HepG2 (cell line): ENCODE measurements around the gene ENTREP1. TPM values are rescaled to one million over a fixed set of nuclear protein-coding genes. Genes with fewer than 3 reads are reported as not detected.
A peak's percentile ranks its signal among the peaks of the same experiment; 100 is the strongest.
"Not testable (repeated sequence)": the region's sequence is repeated elsewhere in the genome, so short reads cannot be mapped to it uniquely, and the experiment has no call there.

Source experiments
- ATAC-seq: fragments of 200-7000 bp; cut with Tn5 transposase; 3 replicates; pipeline ENCODE4 v1.9.1; 2020; ENCODE audit warnings: mild to moderate bottlenecking, moderate library complexity
- BruUV-seq: library from RNA; stranded (reverse); fragments of 400-500 nt; replicated peaks from 2 replicates; lab custom pipeline; 2021; lab: Mats Ljungman, UMichigan
- CTCF ChIA-PET: fragments of 300-600 bp; formaldehyde crosslinking; extraction: SDS; loops from one replicate; lab custom pipeline; 2021; ENCODE audit warnings: low total read pairs, inconsistent platforms, low intra/inter-chr PET ratio; lab: Yijun Ruan, JAX
- POLR2A ChIA-PET: fragments of 350-600 bp; sonication (Branson Sonifier 250); formaldehyde crosslinking; loops from one replicate; lab custom pipeline; 2020; ENCODE audit warnings: antibody characterized with exemption, inconsistent platforms; lab: Yijun Ruan, JAX
- DNase-seq: peaks from one replicate; pipeline ENCODE4 v3.0.0-alpha.2; 2015; ENCODE audit warnings: low spot score
- FAIRE-seq: peaks from 3 replicates; lab custom pipeline; 2011; peaks lifted over from hg19 to GRCh38; lab: Jason Lieb, UNC
- H2AFZ ChIP-seq: one replicate; pipeline ENCODE4 v1.6.1; 2011; ENCODE audit warnings: low read length, inconsistent platforms
- H3K27ac ChIP-seq: fragments of 300-600 bp; 3 replicates; pipeline ENCODE4 v1.8.0; 2011; ENCODE audit warnings: mixed run types, mild to moderate bottlenecking, mixed read lengths, low read length, inconsistent platforms; ENCODE audit not compliant: insufficient read depth; ENCODE audit errors: extremely low read length
- H3K27me3 ChIP-seq, 2 experiments: fragments of 200-600 bp in 1 of 2; 2 replicates in 1 of 2; 3 replicates in 1 of 2; pipeline versions ENCODE4 v1.6.0 to v1.8.0; 2011; ENCODE audit warnings: low read length in 2 of 2, mild to moderate bottlenecking in 2 of 2, moderate library complexity in 2 of 2, inconsistent platforms in 1 of 2; ENCODE audit not compliant: insufficient read depth in 2 of 2, control insufficient read depth in 1 of 2
- H3K36me3 ChIP-seq, 2 experiments: fragments of 200-600 bp in 1 of 2; replicated peaks in 1 of 2; 2 replicates in 1 of 2; 3 replicates in 1 of 2; pipeline versions ENCODE4 v1.5.1 to v1.8.0; 2011; ENCODE audit warnings: low read length in 2 of 2, inconsistent platforms in 1 of 2; ENCODE audit not compliant: insufficient read depth in 2 of 2, control insufficient read depth in 1 of 2
- H3K4me1 ChIP-seq: 2 replicates; pipeline ENCODE4 v1.5.1; 2012; ENCODE audit warnings: low read length, inconsistent platforms; ENCODE audit not compliant: insufficient read depth
- H3K4me2 ChIP-seq: 2 replicates; pipeline ENCODE4 v1.6.0; 2011; ENCODE audit warnings: low read depth, low read length, inconsistent platforms
- H3K4me3 ChIP-seq, 3 experiments: fragments of 200-600 bp in 1 of 3; sonication (generic), shearing (Covaris generic) in 1 of 3; replicated peaks in 1 of 3; 2 replicates each; pipeline ENCODE4 v1.5.1; 2011 to 2016; ENCODE audit warnings: low read length in 3 of 3, inconsistent platforms in 2 of 3, low read depth in 2 of 3, mild to moderate bottlenecking in 2 of 3, control low read depth in 1 of 3, mixed read lengths in 1 of 3; ENCODE audit not compliant: insufficient read depth in 1 of 3
- H3K79me2 ChIP-seq: one replicate; pipeline ENCODE4 v1.6.1; 2011; ENCODE audit warnings: low read length, inconsistent platforms; ENCODE audit not compliant: insufficient read depth
- H3K9ac ChIP-seq: 2 replicates; pipeline ENCODE4 v1.6.0; 2011; ENCODE audit warnings: mild to moderate bottlenecking, low read depth, low read length, inconsistent platforms; ENCODE audit not compliant: insufficient read depth
- H3K9me3 ChIP-seq: 2 replicates; pipeline ENCODE4 v1.5.1; 2012; ENCODE audit warnings: mild to moderate bottlenecking, low read length
- H4K20me1 ChIP-seq: 2 replicates; pipeline ENCODE4 v1.6.0; 2011; ENCODE audit warnings: inconsistent platforms, mild to moderate bottlenecking, low read length, moderate library complexity; ENCODE audit not compliant: insufficient read depth
- FOXA1 ChIP-seq, 2 experiments: fragments of 450-650 bp in 1 of 2; sonication (generic) in 1 of 2; formaldehyde crosslinking in 1 of 2; IDR thresholded peaks; 2 replicates each; pipeline versions ENCODE4 v1.4.0 to v1.6.1; 2016 to 2020; ENCODE audit warnings: missing genetic modification reagents in 1 of 2
- ZNF281 ChIP-seq: sonication (generic); formaldehyde crosslinking; IDR thresholded peaks from 2 replicates; pipeline ENCODE4 v1.4.0; 2020; ENCODE audit warnings: missing genetic modification reagents, borderline replicate concordance
- WGBS: methylation state at CpG from one replicate; pipeline ENCODE4 v1.1.6; 2017; ENCODE audit warnings: low lambda C conversion rate; 5-methylcytosine and 5-hydroxymethylcytosine counted together
- in situ Hi-C: cut with HindIII; loops from 2 replicates; pipeline ENCODE4 v1.10.0; 2017; ENCODE audit warnings: low pct_unique_long_range_greater_than_20kb; ENCODE audit not compliant: extremely low pct_ligation_motif_present
- intact Hi-C: fragments of 100-400 bp; cut with micrococcal nuclease; formaldehyde crosslinking; loops from one replicate; pipeline ENCODE4 v1.10.0; 2022; ENCODE audit not compliant: unreplicated experiment
- polyA plus RNA-seq, 8 experiments: library from polyadenylated mRNA; depleted of rRNA in 3 of 8; stranded (reverse) in 7 of 8; unstranded in 1 of 8; fragments of >200 nt; fragmentation: Illumina TruSeq in 4 of 8; extraction: Trizol in 4 of 8; gene quantifications; 2 replicates each; pipeline versions ENCODE4 v1.2.1 to v1.2.3, GENCODE V29; 2011 to 2016; ENCODE audit warnings: low read depth in 4 of 8, missing spikeins in 1 of 8, mixed read lengths in 1 of 8; ENCODE audit not compliant: insufficient read depth in 1 of 8
- total RNA-seq, 5 experiments: library from RNA; depleted of rRNA; stranded (reverse); fragments of >200 nt; fragmentation: Illumina TruSeq; extraction: Trizol; gene quantifications; 2 replicates each; pipeline ENCODE4 v1.2.3, GENCODE V29; 2016; ENCODE audit warnings: low read depth in 1 of 5

ENTREP1 gene
- total and polyA plus RNA-seq, 2 of the 13 experiments (the other 11 are each of a cell fraction or from before 2014, with no cell fraction given) = not detected

- intact Hi-C loops, H3K9me3 ChIP-seq, H2AFZ ChIP-seq, BruUV-seq, H3K27ac ChIP-seq, H3K27me3 ChIP-seq, H3K4me1 ChIP-seq, H3K79me2 ChIP-seq, FAIRE-seq, H3K4me3 ChIP-seq, DNase-seq, H4K20me1 ChIP-seq, ATAC-seq, H3K4me2 ChIP-seq, POLR2A ChIA-PET, H3K9ac ChIP-seq, CTCF ChIA-PET, H3K36me3 ChIP-seq: not testable (repeated sequence)
- in situ Hi-C loops = loop anchor here (5.0 to 25.0 kb wide), 2 partner anchors 63 to 473 kb away; no protein-coding TSS in a partner anchor
- WGBS = 67% methylated on average over 4 of the region's 4 CpGs
Observed at GRCh38 chr9:69439654-69440053, 114.6 kb downstream of the ENTREP1 start.

- H3K4me1 ChIP-seq; H3K27ac ChIP-seq; DNase-seq; H3K4me3 ChIP-seq; ATAC-seq; H3K27me3 ChIP-seq; FAIRE-seq; intact Hi-C loops; H3K9ac ChIP-seq; H3K4me2 ChIP-seq; CTCF ChIA-PET; H2AFZ ChIP-seq; H3K79me2 ChIP-seq; H3K36me3 ChIP-seq; H4K20me1 ChIP-seq; BruUV-seq; POLR2A ChIA-PET; H3K9me3 ChIP-seq; TF ChIP-seq FOXA1 (IDR thresholded peaks at IDR 0.05): not testable (repeated sequence)
- TF ChIP-seq FOXA1 (CRISPR knock-in tag; IDR thresholded peaks at IDR 0.05) = peak; percentile 36; the same call in 1 of the 2 replicates
- TF ChIP-seq ZNF281 (CRISPR knock-in tag) = peak; percentile 73; the same call in 1 of the 2 replicates
- in situ Hi-C loops = loop anchor here (5.0 to 25.0 kb wide), 2 partner anchors 62 to 472 kb away; no protein-coding TSS in a partner anchor
- WGBS = 24% methylated on average over 8 of the region's 15 CpGs
Observed at GRCh38 chr9:69440254-69440955, 115.4 kb downstream of the ENTREP1 start.

Other genes with a start within 250 kb of the ENTREP1 start
- 110 and 135 TPM in 2 replicates for gene TJP2, start 150.9 kb upstream of the ENTREP1 start, total RNA-seq (2016; rRNA removed; fragmentation: Illumina TruSeq; extraction: Trizol)
- 109 and 112 TPM in 2 replicates for gene TJP2, start 150.9 kb upstream of the ENTREP1 start, polyA plus RNA-seq (2011; rRNA removed)